NCI-H1436 treated with DMSO at 0.1 percent for 48 hours (cell line): ENCODE data around the gene ATPAF2.

Source experiments
- DNase-seq: peaks from one replicate; lab custom pipeline; 2025; lab: John Stamatoyannopoulos, UW

ATPAF2 gene

DNA sequence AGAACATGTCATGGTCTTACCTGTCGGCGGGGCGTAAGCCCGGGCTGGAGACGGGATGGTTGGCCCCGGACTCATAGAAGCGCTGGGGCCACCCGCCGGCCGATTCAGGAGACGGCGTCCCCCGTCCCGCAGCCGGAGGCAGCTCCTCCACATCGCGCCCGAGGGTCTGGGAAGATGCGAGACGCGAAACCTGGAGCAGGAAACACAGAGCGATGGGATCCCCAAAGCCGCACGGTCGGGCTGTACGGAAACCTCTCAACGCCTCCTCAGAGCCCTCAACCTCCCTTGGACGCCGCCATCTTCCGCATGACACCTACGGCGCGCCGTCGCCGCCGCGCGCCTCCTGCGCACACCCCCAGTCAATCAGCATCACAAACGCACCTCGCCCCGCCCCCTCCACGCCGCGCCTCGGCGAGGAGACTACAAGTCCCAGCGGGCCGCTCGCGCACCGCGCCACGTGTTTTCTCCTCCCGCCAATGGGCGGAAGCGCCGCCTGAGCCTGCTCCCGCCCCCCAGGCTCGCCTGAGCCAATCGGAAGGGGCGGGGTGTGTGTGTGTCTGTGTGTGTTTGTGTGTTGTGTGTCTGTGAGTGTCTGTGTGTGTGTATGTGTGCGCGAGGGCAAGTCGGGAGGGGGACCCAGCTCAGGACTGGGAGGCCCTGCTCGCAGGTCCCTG lies at the start of gene ATPAF2, which contains the start of gene GID4:
Gene ATPAF2, minus strand, starts transcription at position 308 of the 674 bp plus-strand sequence. Its CDS starts 155 bp downstream, at position 153.
Gene GID4, plus strand, starts transcription at position 548 of the 674 bp plus-strand sequence. Its CDS starts 57 bp downstream, at position 605.
- DNase-seq, result peak; percentile 97

GRCh38 chr17:18087610-18088491 lies 48.9 kb upstream of the ATPAF2 start, which contains the start of gene DRG2:
Gene DRG2 (plus strand): TSS chr17:18087948. CDS start chr17:18088024, 76 bp downstream.
- peak; percentile 41 for DNase-seq

DNA sequence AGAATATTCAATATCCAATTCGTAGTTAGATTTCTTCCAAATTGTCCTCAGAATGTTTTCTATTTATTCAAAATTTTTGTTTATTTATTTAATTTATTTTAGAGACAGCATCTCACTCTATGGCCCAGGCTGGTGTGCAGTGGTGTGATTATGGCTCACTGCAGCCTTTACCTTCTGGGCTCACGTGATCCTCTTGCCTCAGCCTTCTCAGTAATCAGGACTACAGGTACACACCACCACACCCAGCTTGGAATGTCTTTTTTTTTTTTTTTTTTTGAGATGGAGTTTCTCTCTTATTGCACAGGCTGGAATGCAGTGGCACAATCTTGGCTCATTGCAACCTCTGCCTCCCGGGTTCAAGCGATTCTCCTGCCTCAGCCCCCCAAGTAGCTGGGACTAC lies 45.3 kb upstream of the ATPAF2 start:
- DNase-seq, result no peak

GRCh38 chr17:18079543-18079942 lies 40.6 kb upstream of the ATPAF2 start:
- DNase-seq, result no peak

GRCh38 chr17:18076936-18077335 lies 38.0 kb upstream of the ATPAF2 start:
- no peak for DNase-seq

DNA sequence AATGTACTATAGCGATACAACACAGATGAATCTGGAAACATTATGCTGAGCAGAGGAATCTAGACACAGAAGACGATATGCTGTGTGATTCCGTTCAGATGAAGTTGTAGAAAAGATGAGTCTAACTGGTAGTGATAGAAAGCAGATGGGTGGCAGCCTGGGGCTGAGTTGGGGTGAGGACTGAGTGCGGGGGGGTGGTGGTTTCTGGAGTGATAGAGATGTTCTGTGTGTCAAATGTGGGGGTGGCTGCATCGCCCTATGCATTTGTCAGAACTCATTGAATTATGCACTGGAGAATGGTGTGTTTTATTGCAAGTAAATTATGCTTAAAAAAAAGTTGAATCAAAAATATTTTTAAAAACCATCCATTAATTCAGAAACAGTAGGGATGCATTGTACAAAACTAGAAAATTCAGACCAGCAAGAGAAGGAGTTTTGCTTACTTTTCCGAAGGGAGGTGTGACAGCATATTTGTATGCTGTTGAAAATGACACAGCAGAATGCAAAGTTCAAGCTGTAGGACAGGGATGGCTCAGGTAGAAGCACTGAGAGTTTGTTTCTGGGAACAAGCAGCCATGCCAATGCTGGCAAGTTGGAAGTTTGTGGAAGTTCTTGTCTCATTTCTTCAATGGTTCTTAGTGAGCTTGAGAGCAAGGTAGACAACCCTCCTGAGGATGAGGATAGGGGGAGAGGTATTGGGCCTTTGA lies 35.8 kb upstream of the ATPAF2 start:
- no peak for DNase-seq

DNA sequence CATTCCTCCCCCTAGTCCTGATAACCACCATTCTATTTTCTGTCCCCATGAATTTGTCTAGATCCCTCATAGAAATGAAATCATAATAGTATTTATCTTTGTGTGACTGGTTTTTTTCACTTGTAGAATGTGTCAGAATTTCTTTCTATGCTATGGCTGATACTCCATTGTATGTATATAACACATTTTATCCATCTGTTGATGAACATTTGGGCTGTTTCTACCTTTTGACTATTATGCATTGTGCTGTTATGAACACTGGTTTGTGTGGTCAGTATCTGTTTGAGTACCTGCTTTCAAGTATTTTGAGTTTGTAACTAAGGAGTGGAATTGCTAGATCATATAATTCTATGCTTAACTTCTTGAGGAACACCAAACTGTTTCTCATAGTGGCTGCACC lies 32.8 kb upstream of the ATPAF2 start:
- no peak for DNase-seq

DNA sequence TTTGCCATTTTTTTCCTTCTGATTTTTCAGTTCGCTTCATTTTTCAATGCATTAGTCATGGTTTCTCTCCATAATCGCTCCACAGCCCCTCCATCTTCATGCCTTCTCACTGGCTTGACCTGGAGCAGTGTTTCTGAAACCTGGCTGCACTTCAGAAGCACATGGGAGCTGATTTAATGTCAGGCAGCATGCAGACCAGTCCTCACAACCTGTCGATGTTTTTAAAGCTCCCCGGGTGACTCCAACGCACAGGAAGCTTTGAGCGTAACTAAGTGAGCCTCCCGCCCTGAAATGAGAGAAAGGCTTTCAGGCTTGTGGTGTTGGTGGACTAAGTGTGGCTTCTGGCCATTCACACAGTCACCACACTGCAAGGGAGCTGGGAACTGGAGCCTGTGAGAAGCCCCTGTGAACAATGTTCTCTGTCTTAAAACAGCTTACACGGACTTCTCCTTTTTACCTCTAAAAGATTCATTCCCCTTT lies 31.9 kb upstream of the ATPAF2 start:
- DNase-seq, result no peak

GRCh38 chr17:18069101-18069500 lies 30.1 kb upstream of the ATPAF2 start:
- DNase-seq, result no peak

DNA sequence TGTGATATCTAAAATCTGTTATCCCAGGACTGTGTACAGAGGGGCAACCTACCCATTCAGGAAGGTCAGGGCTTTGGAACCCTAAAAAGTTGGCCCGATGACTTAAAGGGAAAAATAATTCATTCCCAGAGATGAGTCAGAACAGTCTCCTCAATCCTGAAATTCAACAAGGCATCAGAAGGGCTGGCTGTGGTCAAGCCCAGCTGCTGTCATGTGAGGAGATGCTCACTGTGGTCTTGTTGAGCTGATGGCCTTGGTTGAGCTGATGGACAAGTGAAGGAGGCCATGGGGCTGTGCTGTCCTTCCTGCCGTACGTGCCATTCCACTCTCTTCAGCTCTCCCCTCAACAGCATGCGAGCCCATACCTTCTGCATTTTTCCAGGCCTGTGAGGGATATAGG lies 27.9 kb upstream of the ATPAF2 start:
- DNase-seq, result no peak

GRCh38 chr17:18065546-18065945 lies 26.6 kb upstream of the ATPAF2 start:
- DNase-seq, result no peak

DNA sequence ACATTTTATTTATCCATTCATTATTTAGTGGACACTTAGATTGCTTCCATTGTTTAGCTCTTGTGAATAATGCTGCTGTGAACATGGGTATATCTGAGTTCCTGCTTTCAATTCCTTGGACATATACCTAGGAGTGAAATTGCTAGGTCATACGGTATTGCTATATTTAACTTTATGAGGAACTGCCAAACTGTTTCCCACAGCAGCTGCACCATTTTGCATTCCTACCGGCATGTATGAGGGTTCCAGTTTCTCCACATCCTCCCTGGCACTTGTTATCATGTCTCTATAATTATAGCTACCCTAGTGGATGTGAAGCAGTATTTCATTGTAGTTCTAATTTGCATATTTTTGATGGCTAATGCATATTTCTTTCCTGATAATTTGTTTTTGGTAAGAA lies 25.1 kb upstream of the ATPAF2 start:
- no peak for DNase-seq

DNA sequence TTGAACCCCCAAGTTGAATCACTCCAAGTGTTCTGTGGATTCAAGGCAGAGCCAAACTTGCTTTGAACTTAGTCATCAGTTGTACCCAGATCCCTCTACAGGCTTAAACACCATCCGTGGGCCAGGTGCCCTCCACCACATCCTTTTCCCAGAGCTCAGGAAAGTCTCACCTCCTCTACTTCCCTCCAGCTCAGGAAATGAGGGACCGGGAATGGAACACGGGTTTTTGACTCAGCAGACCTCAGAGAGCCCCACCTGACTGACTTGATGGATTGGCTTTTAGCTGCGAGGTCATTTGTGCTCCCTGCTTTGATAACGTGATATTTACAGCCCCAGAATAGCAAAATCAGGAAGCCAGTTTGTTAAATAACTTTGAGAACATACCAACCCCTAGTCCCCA lies 20.3 kb upstream of the ATPAF2 start:
- DNase-seq, result no peak

DNA sequence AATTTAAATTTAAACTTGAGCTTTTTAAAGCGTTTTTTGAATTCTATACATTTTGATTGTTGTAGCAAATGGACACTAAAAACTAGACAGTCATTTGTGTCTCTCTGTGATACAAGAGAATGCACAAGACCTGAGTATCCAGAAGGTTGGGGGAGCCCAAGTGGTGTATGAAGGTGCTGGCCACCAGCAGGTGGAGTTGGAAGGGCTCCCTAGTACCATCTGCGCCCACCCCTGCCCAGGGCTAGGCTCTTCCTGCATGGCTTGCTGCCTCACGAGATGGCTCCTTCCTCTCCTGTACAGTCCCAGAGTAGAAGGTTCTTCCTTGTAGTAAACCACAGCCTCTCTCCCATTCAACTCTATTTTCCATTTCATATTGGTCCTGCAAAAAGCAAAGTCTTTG lies 17.2 kb upstream of the ATPAF2 start:
- no peak for DNase-seq

DNA sequence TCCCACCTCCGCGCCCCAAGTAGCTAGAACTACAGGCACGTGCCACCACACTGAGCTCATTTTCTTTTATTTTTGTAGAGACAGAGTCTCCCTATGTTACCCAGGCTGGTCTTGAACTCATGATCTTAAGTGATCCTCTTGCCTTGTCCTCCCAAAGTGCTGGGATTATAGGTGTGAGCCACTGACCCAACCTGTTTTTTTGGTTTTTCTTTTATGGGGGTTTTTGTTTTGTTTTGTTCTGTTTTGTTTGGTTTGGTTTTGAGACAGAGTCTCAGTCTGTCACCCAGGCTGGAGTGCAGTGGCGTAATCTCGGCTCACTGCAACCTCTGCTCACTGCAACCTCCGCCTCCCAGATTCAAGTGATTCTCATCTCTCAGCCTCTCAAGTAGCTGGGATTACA lies 16.6 kb upstream of the ATPAF2 start:
- no peak for DNase-seq

DNA sequence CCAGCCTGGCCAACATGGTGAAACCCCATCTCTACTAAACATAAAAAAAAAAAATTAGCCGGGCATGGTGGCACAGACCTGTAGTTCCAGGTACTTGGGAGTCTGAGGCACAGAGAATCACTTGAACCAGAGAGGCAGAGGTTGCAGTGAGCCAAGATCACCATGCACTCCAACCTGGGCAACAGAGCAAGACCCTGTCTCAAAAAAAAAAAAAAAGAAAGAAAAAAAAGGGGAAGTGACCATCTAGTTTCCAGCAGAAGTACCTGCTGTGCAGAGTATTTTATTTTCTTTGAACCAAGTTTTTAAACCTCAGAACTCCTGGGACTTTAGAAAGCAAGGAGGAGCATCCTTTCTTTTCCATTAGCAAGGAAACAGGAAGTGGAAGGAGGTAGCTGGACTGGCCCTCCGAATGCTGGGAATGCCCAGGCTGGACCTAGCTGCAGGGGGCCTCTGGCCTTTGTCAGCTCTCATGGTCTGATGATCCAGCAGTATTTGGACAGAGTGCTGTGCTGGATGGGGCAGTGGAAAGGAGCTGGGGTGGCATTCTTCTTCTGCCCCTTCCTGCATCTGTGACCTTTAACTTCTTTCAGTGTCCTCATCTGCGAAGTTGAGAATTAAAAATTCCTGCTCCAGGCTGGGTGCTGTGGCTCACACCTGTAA lies 6.9 kb upstream of the ATPAF2 start:
- no peak for DNase-seq

DNA sequence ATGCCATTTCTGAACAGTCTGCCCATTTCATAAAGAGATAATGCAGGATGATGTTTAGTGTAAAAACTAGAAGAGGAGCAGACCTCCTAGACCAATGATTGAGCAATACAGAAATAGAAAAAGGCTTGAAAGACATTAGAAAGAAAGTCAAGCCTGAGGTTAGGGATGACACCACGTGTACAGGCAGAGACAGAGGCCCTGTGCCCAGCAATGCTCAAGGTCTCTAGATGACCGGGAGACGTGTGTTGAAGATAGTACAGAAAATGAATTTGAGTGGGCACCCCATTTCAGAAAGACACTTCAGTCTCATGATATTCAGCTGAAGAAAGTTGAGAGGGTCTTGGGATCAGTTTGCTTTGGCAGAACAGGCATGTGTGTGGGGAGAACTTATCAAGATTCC lies 5.6 kb upstream of the ATPAF2 start:
- DNase-seq, result no peak

GRCh38 chr17:18043491-18043890 lies 4.5 kb upstream of the ATPAF2 start:
- no peak for DNase-seq

GRCh38 chr17:18042983-18043382 lies 4.0 kb upstream of the ATPAF2 start:
- no peak for DNase-seq

- no peak for DNase-seq
These were observed 2.8 kb upstream of the ATPAF2 start for GRCh38 chr17:18041776-18042175.

DNA sequence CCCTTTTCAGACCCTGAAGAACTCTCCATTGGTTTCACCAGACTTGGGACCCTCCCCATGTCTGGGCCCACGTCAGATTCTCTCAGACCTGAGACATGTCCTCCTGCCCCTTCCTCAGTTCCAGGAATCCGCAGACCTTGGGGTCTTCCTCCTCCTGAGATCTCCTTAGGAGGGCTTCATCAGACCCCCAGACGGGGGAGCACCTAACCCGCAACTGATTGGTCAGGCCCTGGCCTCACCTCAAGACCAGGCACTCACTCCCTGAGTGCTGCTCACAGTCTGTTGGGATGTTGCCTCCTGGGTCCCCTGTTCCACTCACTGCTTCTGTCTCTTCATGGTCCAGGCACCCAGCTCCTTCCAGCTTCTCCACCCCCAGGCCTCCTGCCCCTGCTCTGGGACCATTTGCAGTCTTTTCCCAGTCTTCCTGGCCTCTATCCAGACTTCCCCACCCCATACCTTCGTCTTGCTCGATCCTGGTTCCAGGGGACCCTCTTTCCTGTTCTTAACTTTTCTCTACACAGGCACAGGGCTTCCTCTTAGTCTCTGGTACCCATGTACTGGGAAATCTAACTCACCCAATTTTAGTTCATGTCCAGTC lies 1.4 kb upstream of the ATPAF2 start:
- DNase-seq, result no peak
